RWPE2 (cell line): Measurements from ENCODE around the gene IPO13.

Experiments used
- ATAC-seq: fragments of 200-7000 bp; cut with Tn5 transposase; 3 replicates; pipeline ENCODE4 v1.9.1; 2021; ENCODE audit warnings: low read depth
- DNase-seq: peaks from one replicate; pipeline ENCODE4 v3.0.0-alpha.2; 2020; ENCODE audit warnings: low spot score
- H3K27ac ChIP-seq: fragments of 450-650 bp; 2 replicates; pipeline ENCODE4 v1.5.1; 2017; ENCODE audit warnings: mild to moderate bottlenecking; ENCODE audit not compliant: poor library complexity, severe bottlenecking
- H3K27me3 ChIP-seq: fragments of 250-450 bp; sonication (Bioruptor Pico); 2 replicates; pipeline ENCODE4 v1.5.1; 2021; ENCODE audit warnings: mild to moderate bottlenecking, moderate library complexity; ENCODE audit not compliant: insufficient read depth, poor library complexity, severe bottlenecking
- H3K36me3 ChIP-seq: fragments of 250-450 bp; sonication (Bioruptor Pico); 2 replicates; pipeline ENCODE4 v1.5.1; 2020; ENCODE audit warnings: low read depth, mild to moderate bottlenecking, moderate library complexity
- H3K4me1 ChIP-seq: fragments of 250-450 bp; sonication (Bioruptor Pico); 2 replicates; pipeline ENCODE4 v1.5.1; 2021; ENCODE audit warnings: mild to moderate bottlenecking, moderate library complexity; ENCODE audit not compliant: insufficient read depth, poor library complexity, severe bottlenecking
- H3K4me3 ChIP-seq: fragments of 250-450 bp; sonication (Bioruptor Pico); 2 replicates; pipeline ENCODE4 v1.5.1; 2021; ENCODE audit warnings: mild to moderate bottlenecking, moderate library complexity; ENCODE audit not compliant: severe bottlenecking
- H3K9me3 ChIP-seq: fragments of 250-450 bp; sonication (Bioruptor Pico); 2 replicates; pipeline ENCODE4 v1.5.1; 2021; ENCODE audit warnings: mild to moderate bottlenecking, moderate library complexity; ENCODE audit not compliant: severe bottlenecking
- TF ChIP-seq, protein P1 (sequence below): fragments of 450-650 bp; IDR thresholded peaks from one replicate; pipeline ENCODE4 v1.5.1; 2017; ENCODE audit warnings: mild to moderate bottlenecking, moderate library complexity; ENCODE audit not compliant: poor library complexity, severe bottlenecking

Gene IPO13

DNA sequence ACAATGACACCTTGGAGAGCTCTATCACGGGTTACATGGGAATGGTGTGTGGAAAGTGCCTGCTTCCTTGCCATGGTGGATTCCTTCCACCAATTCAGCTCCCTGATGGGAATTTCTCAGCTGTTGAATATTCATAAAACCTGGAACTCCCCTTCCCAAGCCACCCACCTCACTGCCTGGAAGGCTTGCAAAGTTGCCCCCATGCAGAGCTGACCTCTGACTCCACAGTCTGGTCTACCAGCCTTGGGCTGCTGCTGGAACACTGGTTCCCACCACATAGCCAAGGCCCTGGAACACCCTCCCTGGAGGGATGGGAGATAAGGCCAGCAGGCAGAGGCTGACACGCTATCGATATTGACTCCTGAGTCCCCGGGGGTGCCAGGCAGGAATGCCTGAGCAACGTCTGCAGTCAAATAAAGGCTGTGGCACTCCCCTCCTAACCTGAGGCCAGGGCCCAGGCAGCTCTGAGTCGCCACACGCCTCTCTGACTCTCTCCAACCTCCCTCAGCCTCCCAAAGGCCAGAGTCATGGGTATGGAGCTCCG, 53.4 kb downstream of the IPO13 start:
- no peaks in the 10 kb centered on the region for H3K9me3 ChIP-seq
- no peaks in the 10 kb centered on the region for H3K27me3 ChIP-seq
- no peaks in the 10 kb centered on the region for H3K4me1 ChIP-seq
- H3K4me3 ChIP-seq = no peak overlapping the region
- no peak for ATAC-seq
- H3K27ac ChIP-seq = no peak overlapping the region
- peaks cover 8% of the 10 kb centered on the region; the same call in 1 of the 2 replicates for H3K36me3 ChIP-seq
- DNase-seq = no peak
- TF ChIP-seq, protein P1, sequence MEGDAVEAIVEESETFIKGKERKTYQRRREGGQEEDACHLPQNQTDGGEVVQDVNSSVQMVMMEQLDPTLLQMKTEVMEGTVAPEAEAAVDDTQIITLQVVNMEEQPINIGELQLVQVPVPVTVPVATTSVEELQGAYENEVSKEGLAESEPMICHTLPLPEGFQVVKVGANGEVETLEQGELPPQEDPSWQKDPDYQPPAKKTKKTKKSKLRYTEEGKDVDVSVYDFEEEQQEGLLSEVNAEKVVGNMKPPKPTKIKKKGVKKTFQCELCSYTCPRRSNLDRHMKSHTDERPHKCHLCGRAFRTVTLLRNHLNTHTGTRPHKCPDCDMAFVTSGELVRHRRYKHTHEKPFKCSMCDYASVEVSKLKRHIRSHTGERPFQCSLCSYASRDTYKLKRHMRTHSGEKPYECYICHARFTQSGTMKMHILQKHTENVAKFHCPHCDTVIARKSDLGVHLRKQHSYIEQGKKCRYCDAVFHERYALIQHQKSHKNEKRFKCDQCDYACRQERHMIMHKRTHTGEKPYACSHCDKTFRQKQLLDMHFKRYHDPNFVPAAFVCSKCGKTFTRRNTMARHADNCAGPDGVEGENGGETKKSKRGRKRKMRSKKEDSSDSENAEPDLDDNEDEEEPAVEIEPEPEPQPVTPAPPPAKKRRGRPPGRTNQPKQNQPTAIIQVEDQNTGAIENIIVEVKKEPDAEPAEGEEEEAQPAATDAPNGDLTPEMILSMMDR = no peak

DNA sequence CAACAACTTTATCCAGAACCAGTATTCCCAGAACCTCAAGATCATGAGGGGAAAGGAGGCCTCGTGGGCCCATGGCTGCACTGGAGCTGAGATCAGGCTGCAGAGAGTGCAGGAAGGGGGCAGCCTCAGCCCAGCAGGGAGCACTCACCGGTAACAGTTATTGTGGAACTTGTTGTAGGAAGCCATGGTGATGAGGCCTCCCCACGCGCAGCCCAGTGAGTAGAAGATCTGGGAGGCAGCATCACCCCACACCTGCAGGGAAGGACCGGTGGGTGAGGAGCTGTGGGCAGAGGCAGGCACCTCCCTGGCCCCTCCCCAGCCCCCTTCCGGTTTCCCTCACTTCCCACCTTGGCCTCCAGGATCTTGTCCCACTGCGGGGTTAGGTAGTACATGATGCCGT, 55.4 kb downstream of the IPO13 start:
- DNase-seq (no peak), ATAC-seq (no peak)
- TF ChIP-seq, protein P1 = no peak
- Histone ChIP-seq H3K27ac (no peak overlapping the region), H3K36me3 (peaks cover 13% of the 10 kb centered on the region; the same call in 1 of the 2 replicates), H3K4me1 (no peaks in the 10 kb centered on the region), H3K9me3 (no peaks in the 10 kb centered on the region), H3K27me3 (no peaks in the 10 kb centered on the region), H3K4me3 (no peak overlapping the region)

DNA sequence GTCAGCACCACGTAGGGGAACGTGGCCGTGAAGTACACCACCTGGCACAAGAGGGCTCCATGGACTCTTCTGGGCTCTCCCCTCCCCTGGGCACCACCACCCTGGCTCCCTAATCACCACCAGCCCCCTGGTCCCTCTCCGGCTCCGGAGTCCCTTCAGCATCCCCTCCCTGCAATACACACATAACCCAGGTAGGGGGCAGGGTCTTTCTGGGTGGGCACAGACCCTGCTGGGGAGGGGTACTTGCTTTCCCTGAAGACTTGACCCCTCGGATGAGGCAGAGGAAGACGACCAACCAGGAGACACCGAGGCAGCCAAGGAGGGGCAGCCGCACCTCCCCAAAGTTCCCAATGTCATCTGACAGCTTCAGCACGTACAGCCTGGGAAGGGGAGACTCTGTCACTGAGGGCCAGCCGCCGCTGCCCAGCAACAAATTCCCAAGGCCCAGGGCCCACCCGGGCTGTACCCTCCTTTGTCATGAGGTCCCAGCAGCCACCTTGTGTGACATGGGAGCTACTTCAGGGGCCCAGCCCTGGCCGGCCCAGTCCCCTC, 55.9 kb downstream of the IPO13 start:
- TF ChIP-seq, protein P1 = no peak
- Histone ChIP-seq H3K36me3 (peaks cover 13% of the 10 kb centered on the region; the same call in 1 of the 2 replicates), H3K27ac (no peak overlapping the region), H3K4me3 (no peak overlapping the region), H3K4me1 (no peaks in the 10 kb centered on the region), H3K9me3 (no peaks in the 10 kb centered on the region), H3K27me3 (no peaks in the 10 kb centered on the region)
- DNase-seq (no peak), ATAC-seq (no peak)

DNA sequence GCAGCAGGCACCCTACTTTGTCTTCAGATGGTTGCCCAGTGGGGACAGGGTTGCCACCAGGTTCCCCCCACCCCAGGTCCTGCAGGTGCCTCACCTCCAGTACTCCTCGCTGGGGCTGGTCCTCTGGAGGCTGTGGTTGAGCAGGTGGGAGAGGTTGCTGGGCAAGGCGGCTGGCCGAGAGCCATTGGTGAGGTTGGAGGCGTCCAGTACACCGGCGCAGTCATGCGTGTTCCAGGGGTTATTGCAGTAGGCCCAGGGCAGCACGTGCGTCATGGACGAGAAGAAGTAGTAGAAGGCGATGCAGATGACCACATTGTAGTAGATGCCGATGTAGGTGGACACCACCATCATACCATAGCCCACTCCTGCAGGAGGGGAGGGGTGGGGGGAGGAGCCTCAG, 61.5 kb downstream of the IPO13 start:
- no peak for ATAC-seq
- no peaks in the 10 kb centered on the region for H3K9me3 ChIP-seq
- no peak overlapping the region for H3K4me3 ChIP-seq
- peaks cover 13% of the 10 kb centered on the region; the same call in 1 of the 2 replicates for H3K36me3 ChIP-seq
- H3K27me3 ChIP-seq = no peaks in the 10 kb centered on the region
- TF ChIP-seq, protein P1 = no peak
- H3K27ac ChIP-seq = no peak overlapping the region
- no peaks in the 10 kb centered on the region for H3K4me1 ChIP-seq
- DNase-seq = no peak

DNA sequence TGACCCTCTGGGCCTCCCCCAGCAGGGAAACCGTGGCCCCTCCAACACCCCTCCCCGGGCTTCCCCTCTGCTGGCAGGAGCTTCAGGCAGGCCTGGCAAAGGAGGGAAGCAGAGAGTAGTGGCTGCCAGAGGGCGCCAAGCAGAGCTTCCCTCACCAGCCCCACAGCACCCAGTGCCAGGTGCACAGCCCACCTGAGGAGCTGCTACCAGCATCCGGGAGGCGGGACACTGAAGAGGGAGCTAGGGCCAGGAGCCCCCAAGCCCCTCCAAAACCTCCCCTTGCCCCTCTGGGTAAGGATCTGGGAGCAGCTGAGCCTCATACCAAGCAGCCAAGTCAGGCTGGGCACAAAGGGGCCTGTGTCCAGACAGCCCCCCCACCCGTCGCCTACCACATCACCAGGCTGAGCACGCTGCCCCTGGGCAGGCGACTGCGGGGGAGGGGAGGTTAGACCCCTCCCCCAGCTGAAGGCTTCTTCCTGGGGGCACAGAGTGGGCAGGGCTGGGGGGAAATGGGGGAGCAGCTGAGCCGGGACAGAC, 64.3 kb downstream of the IPO13 start:
- TF ChIP-seq, protein P1 = no peak
- Histone ChIP-seq H3K4me1 (no peaks in the 10 kb centered on the region), H3K9me3 (no peaks in the 10 kb centered on the region), H3K27ac (no peak overlapping the region), H3K36me3 (0 out of 2 replicates have a peak, but pooled peaks cover 2% of the 10 kb centered on the region), H3K4me3 (no peak overlapping the region), H3K27me3 (no peaks in the 10 kb centered on the region)
- ATAC-seq (no peak), DNase-seq (no peak)
